Pulmonary artery endothelial cell (primary cell): ENCODE results near the gene TPSB2. TPM values are rescaled to one million over a fixed set of nuclear protein-coding genes. Genes with fewer than 3 reads are reported as not detected.
"Not testable (repeated sequence)": the region's sequence is repeated elsewhere in the genome, so short reads cannot be mapped to it uniquely, and the experiment has no call there.

ENCODE experiments used
- DNase-seq: peaks from one replicate; pipeline ENCODE4 v3.0.0-alpha.2; 2011; ENCODE audit warnings: low read depth, low spot score
- total RNA-seq: library from RNA; depleted of rRNA; stranded (reverse); fragments of >200 nt; gene quantifications from 2 replicates; pipeline ENCODE4 v1.2.3, GENCODE V29; 2014

Gene TPSB2
- total RNA-seq, 1 donor from 2014 or later, result not detected

DNA sequence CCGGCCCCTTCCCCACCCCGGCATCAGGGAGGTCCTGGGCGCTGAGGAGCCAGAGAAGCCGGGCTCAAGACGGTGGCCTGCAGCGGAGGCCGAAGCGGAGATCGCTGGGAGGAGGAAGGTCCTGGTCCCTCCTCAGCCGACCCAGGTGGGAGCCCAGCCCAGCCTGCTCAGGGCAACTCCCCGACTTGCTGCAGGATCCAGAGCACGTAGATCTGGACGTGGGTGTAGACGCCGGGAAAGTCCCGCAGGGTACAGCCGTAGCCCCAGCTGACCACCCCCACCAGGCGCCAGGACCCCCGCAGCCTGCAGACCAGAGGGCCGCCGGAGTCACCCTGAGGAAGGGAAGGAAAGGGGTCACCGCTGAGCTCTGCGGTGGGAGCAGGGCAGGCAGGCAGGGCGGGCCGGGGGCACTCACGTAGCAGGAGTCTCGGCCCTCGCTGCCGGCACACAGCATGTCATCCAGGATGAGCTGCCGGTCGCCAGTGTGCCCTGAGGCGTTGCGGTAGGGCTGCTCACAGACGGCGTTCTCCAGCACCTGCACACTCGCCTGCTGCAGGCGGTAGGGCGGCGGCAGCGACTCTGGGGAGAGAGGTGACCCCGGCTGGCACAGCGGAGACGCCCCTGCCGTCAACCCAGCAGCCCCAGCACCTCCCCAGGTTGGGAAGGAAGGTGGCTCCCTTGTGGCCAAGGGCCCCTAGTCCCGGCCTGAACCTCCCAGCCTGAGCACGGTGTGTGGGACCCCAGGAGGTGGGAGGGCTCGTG, 31.3 kb upstream of the TPSB2 start:
- no peak for DNase-seq

DNA sequence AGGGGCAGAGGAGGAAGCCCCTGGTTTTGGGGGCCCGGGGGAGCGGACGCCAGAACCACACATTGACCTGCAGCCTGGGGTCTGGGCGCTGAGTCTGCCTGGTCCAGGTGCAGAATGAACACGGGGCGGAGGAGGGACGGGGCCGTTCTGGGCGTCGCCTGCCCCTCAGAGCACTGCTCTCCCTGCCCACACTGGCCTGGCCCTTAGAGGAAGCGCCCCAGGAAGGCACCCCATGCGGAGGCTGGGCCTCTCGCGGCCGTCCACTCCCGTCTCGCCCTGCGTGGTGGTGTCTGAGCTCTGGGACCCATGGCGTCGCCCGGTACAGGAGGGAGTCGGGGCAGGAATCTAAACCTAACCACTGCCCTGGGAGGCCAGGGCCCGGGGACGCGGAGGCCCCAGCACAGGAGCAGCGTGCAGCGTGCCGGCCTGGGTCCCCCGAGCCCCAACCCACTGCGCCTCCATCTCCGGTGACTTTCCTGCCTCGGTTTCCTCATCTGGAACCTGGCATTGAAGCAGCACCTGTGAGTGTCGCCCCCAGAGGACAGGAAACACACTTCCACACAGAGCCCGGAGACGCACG, 30.2 kb upstream of the TPSB2 start:
- no peak for DNase-seq

DNA sequence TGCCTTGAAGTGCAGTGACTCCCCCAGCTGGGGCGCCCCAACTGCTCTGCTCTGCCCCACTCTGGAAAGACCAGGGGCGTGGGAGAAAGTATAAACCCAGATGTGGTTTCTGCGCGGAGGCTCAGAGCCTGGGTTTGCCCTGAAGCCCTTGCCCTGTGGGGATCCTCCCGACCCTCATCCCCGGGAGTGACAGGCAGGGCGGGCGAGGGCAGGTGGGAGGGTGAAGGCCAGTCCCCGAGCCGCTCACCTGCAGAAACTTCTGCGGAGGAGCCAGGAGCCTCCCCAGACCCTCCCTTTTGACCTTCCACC, 29.7 kb upstream of the TPSB2 start:
- no peak for DNase-seq

DNA sequence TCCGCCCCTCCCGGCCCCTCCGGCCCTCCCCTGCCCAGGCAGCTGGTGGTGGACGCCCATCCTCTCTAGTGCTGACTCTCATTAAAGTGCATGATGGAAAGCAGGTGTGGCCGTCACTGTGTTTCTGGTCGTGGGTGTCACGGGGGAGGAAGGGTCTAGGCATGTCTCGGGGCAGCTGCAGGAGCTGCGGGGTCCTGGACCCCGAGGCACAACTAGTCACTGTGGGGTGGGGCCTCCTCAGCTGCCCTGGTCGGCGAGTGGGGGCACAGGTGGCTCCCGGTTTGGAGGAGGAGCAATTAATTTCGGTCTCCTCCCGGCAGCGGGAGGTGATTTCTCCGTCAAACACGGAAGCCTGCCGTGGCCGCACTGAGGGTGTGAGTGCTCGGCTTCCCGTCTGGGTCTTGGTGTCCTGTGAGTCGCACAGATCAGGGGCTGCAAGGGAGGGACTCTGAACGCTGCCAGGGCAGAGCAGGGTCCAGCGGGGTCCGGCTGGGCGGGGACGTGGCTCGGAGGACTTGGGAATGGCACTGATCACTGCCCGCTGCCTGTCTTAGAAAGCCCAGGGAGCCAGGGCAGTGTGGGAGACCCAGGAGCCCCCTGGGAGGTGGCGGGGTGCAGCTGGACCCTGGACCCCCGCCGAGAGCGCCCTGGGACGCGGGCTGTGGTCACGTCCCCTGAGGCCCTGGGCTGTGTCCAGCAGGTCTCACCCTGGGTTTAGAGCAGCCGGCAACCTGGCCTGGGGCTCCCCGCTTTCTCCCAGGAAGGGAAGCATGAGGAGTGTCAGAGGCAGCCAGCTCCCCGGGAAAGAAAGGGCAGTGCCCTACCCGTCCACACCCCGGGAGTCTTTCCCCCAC, 29.1 kb upstream of the TPSB2 start:
- no peak for DNase-seq

DNA sequence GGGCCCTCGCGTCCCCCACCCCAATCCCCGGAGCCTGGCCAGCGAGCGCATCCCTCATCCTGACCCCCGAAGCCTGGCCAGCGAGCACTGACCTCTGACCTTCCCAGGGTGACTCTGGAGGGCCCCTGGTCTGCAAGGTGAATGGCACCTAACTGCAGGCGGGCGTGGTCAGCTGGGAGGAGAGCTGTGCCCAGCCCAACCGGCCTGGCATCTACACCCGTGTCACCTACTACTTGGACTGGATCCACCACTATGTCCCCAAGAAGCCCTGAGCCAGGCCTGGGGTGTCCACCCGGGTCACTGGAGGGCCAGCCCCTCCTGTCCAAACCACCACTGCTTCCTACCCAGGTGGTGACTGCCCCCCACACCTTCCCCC, 28.2 kb upstream of the TPSB2 start:
- no peak for DNase-seq

DNA sequence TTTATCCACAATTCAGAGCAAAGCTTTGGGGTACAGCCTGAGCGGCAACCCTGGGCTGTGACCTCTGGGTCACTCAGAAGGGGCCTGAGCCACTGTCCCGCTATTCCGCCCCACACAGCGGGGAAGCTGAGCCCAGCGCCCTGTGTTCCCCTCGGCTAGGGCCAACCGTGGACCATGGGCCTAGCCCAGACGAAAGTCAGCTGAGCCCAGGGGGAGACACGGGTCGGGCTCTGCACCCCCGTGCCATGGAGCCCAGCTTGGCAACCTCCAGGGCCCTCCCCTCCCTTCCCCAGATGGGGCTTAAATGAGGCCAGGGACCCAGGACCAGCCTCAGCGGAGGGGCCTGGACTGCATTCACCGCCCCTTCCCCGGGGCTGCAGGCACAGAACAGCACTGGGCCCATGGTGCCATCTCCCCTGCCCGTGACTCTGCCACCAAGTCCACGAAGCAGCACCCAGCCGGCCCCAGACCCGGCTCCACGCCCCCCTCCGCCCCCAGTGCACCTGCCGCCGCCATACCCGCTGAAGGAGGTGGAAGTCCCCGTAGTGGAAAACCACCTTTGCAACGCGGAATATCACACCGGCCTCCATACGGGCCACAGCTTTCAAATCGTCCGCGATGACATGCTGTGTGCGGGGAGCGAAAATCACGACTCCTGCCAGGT, 27.7 kb upstream of the TPSB2 start:
- no peak for DNase-seq

DNA sequence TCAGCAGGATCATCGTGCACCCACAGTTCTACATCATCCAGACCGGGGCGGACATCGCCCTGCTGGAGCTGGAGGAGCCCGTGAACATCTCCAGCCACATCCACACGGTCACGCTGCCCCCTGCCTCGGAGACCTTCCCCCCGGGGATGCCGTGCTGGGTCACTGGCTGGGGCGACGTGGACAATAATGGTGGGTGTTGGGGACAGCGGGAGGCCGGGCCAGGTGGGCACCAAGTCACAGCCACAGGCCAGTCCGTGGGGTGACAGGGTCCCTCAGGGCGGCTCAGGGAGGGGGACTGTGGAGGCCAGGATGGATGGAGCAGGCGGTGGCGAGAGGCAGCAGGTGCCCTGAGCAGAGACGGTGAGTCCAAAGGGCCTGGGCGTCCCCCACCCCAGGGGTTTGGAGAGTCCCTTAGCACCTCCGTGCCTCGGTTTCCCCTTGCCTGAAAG, 26.9 kb upstream of the TPSB2 start:
- no peak for DNase-seq

DNA sequence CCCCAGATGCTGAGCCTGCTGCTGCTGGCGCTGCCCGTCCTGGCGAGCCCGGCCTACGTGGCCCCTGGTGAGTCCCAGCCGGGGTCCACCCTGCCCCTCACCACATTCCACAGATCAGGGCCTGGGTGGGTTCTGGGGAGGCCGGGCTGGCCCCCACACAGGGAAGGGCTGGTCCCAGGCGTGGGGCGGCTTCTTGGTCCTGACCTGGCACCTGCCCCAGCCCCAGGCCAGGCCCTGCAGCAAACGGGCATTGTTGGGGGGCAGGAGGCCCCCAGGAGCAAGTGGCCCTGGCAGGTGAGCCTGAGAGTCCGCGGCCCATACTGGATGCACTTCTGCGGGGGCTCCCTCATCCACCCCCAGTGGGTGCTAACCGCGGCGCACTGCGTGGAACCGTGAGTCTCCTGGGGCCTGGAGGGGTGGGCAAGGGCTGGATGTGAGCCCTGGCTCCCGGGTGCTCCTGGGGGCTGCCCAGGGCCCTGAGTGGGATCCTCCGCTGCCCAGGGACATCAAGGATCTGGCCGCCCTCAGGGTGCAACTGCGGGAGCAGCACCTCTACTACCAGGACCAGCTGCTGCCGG, 26.4 kb upstream of the TPSB2 start:
- not testable (repeated sequence) for DNase-seq

DNA sequence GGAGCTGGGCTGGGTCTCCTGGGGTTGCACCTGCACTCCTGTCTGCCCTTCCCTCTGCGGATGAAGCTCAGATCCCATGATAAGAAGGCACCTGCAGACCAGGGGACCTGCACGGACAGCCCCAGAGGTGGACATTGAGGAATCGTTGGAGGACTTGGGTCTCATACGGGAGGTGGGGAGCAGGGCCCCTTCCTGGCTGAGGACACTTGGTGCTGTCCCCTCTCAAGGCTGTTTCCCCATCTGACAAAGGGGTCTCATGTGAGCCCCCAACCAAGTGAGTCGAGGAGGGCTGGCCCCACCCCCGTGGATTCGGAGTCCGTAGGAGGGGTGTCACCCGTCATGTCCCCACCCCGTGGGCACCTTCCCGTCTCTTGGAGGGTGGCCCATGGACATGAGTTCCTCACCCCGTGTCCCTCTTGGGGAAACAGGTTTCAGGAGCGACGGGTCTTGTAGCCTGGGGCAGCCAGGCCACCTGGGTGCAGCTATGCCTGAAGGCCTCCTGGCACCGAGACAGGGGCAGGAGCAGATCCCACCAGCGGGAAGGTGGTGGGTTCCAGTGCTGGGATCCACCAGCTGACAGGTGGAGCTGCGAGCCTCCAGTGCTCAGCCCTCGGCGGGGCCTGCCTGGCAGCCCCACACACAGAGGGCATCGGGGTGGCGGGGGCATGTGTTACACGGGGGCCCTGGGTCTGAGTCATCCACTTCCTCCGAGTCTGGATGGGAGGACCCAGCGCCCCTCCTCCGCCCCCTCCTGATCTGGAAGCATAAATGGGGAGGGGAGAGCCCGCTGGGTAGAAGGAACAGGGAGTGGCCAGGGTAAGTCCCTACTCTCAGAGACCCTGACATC, 25.5 kb upstream of the TPSB2 start, which contains the start of gene TPSD1:
Gene TPSD1 (plus strand): TSS at position 794 of the 847 bp plus-strand sequence. CDS start 212 bp downstream, outside the sequence.
- not testable (repeated sequence) for DNase-seq

DNA sequence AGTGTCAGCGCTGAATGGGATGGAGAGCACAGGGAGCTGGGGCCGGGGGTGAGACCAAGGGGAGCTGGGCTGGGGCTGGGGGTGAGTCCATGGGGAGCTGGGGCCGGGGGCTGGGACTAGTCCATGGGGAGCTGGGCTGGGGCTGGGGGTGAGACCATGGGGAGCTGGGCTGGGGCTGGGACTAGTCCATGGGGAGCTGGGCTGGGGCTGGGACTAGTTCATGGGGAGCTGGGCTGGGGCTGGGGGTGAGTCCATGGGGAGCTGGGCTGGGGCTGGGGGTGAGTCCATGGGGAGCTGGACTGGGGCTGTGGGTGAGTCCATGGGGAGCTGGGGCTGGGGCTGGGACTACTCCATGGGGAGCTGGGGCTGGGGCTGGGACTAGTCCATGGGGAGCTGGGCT, 24.8 kb upstream of the TPSB2 start:
- not testable (repeated sequence) for DNase-seq

DNA sequence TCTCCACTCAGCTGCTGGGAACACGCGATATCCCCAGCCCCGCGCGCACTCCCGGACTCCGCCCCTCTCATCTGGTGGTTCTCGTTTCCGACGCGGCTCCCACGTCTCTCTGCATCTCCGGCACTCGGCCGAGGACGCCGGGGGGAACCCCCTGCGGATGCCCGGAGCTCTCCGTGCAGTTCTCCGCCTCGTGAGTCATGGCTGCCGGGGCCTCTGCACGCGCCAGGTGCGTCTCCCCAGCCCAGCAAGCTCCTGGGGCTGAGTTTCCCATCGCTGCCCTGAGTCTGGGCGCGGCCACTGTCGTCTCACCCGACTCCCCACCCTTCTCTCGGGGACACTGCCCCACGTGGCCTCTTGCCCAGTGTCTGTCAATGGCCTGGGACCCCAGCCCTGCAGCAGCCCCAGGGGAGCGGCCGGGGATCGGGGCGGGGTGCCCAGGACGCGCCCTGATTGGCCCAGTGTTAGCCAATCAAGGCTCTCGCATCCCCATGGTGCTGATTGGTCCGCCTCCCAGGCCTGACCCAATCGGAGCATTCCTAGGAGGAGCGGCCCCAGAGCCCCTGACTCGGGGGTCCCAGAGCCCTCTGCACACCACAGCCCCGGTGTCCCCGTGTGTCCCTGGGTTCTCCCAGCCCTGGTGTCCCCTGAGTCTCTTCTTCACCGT, 23.8 kb upstream of the TPSB2 start:
- DNase-seq, result not testable (repeated sequence)

DNA sequence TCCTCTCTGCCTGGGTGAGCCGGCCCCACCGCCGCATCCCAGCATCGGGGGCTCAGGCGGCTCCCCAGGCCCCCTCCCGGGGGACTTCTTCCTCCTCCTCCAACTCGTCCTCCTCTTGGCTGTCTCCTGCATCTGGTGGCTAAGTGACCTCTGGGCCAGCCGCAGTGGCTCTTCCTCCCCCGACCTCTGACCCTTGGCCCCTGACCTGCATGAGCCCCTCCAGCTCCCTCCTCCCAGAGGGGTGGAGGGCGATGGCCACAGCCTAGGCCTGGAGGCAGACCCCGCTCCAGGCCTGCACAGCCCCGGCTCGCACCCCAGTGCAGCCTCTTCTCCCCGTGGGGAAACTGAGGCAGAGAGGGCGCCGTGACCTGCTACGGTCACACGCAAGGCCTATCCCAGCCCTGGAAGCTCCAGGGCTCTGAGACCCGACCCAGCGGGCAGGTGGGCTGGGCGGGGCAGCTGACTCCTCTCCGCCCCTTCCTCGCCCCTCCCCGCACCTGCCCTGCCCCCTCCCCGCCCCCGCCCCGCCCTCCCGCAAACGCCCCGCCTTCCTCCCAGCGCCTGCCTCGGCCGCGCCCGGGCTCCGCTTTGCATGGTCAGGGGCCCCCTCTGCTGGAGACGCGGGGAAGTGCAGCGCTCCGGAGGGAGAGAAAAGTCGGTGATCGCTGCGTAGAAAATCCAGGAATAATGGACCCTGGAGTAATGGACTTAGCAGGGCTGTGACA, 19.2 kb upstream of the TPSB2 start:
- not testable (repeated sequence) for DNase-seq

DNA sequence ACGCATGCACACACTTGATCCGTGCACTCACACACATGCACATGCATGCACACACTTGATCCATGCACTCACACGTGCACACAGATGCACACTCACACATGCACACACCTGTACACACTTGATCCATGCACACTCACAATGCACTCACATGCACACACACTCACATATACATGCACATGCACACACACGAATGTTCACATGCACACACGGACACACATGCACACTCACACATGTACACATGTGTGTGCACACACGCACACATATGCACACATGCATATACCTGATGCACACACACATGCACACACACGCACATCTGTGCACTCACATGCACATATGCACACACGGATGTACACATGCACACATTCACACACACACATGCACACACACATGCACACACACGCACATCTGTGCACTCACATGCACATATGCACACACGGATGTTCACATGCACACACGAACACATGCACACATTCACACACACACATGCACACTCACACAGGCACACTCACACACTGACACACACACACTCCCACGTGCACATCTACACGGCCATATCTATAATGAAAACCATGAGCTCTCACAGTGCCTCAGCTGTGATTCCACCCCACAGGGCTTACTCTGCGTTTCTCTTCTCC, 18.0 kb upstream of the TPSB2 start:
- DNase-seq, result not testable (repeated sequence)

DNA sequence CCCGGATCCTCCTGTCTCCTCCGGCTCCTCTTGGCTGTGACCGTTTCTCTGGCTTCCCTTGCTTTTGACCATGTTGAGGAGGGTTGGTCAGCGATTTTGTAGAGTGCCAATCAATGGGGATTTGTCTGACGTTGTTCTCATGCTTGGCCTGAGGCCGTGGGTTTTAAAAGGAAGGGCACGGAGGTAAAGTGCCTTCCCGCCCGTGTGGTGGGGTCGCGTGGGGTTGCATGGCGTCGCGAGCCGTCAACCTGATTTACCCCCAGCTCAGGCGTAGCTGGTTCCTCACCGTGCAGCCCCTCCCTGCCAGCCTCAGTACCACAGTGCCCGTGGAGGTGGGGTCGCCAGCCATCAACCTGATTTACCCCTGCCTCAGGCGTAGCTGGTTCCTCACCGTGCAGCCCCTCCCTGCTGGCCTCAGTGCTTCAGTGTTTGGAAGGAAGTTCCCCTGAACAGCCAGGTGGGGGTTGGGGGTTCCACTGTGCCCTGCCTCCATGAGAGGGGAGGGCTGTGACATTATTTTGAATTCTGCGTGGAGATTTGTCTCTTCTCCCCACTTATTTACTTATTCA, 15.6 kb upstream of the TPSB2 start:
- no peak for DNase-seq

DNA sequence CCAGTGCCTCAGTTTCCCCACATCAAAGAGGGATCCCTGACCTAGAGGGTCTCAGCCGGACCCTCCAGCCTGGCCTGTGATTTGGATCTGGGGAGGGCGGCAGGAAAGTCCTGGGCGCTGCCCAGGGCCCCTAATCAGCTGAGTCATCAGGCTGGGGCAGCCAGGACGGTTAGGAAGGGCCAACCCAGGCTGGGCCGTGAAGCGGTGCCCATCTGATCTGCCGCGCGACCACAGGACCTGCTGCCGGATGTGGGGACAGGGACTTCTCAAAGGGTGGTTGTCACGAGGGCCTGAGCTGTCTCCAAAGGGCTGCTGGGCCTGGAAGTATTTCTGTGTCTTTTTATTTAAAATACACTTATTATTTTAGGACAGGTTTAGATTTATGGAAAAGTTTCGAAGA, 14.9 kb upstream of the TPSB2 start:
- no peak for DNase-seq

DNA sequence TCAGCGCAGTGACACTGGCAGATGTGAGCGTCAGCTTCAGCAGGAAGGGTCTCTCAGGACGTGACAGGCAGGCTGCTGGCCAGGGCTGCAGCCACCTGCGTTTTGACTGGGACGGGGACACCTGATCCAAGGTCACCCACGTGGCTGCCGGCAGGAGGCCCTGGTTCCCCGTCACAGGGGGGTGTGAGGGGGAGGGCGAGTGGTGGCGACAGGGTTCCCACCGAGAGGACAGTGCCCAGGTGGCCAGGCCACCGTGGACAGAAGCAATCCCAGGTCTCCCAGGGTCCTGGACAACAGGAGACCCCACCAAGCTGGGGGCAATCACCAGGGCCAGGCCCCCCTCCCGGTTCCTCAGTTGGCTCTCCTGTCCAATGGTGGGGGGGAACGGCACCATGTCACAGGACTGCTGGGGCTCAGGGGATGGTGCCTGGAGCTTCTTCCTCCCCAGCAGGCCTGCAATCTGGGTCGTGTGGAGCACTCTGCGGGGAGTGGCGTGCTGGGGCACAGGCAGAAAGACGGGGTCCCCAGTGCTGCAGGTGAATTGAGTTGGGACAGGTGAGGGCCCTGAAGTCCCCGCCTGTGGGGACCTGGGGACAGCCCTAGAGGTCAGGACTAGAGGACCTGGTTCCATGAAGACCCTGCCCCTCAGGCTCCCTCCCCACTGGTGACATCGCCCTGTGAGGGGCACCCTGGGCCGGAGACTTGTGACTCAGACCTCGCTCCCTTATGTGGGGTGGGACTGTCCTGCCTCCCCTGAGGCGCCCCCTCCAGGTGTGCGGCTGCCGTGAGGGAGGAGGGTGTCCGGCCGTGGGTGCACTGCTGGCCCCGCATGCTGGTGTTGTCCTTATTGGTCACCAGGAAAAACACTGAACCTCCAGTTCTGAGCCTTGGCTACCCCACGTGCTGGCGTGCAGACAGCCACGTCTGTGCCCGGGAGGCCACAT, 14.2 kb upstream of the TPSB2 start:
- DNase-seq, result not testable (repeated sequence)

DNA sequence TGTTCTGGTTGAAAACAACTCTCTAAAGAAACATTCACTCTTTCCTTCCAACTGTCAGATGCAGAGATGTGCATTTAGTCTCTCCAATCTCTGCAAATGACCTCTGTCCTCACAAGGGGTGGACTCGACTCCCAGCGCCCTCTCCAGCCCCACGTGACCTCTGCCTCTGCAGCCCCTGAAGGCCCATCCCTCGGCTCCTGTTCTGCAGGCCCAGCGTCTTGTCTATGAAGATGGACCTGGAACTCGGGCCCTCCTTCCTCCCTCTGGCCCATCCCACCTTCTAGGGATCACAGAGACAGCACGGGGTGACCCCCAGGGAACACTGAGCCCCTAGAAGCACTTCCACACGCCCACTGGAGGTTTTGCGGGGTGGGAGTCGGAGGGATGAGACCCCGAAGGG, 13.4 kb upstream of the TPSB2 start:
- DNase-seq, result not testable (repeated sequence)
